ENCODE results near the gene SLC35G6.

The SLC35G6 gene

GRCh38 chr17:7463372-7463846 is 17.8 kb upstream of the SLC35G6 start:
- H3K27ac ChIP-seq: no peak overlapping the region
- TF ChIP-seq ZFX (IDR thresholded peaks at IDR 0.05) (no peak), CTCF (conservative IDR thresholded peaks at IDR 0.05) (no peak)

- TF ChIP-seq CTCF (conservative IDR thresholded peaks at IDR 0.05) (no peak), ZFX (IDR thresholded peaks at IDR 0.05) (no peak)
- H3K27ac ChIP-seq: no peak overlapping the region
Observed at GRCh38 chr17:7464081-7464480, 17.2 kb upstream of the SLC35G6 start.

- no peak overlapping the region for H3K27ac ChIP-seq
- TF ChIP-seq ZFX (IDR thresholded peaks at IDR 0.05) (no peak), CTCF (conservative IDR thresholded peaks at IDR 0.05) (no peak)
Observed at GRCh38 chr17:7465597-7466275, 15.5 kb upstream of the SLC35G6 start.

DNA sequence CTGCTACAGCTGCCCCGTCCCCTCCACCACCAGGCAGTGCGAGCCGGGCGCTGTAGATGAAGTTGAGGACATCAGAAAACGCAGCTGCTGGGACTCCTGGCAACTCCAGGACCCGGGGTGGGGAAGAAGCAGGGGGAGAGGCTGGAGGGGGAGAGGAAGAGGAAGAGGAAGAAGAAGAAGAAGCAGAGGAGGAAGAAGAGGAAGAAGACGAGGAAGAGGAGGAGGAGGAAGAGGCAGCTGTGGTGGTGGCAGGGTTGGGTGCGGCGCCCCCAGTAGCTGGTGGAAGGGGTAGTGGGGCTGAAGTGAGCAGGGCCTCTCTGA is 15.0 kb upstream of the SLC35G6 start:
- TF ChIP-seq CTCF (conservative IDR thresholded peaks at IDR 0.05) (no peak), ZFX (IDR thresholded peaks at IDR 0.05) (no peak)
- peak overlapping the region; percentile 40; the same call in 1 of the 2 replicates for H3K27ac ChIP-seq

DNA sequence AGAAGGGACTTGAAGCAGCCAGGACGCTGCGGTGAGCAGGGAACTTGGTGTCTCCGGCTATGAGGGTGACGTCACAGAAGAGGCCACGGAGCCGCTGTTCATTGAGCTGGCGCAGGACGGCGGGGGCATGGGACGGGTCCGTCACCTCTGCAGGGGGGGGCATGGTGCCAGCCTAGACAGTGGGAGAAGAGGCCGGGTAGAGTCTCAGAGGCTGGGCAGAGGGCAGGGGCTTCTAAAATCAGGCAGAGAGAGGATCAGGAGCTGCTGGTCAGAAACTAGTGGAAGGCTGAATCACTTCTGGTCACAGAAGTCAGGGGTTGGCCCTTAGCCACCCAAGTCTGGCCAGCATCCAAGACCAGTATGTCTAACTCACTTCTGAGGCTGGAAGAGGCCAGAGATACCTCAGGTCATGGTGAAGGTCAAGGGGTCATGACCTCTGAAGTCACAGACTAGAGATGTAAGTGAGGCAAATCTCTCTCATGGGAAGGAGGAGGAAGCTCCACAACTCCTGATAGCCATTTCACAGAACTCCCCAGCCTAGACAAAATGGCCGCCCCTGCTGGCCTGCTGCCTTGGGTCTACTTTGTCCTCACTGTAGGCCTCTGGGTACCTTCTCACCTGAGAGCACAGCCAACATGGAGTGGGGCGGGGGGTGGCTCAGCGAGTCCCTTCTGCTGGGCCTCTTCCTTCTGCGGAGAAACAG is 14.5 kb upstream of the SLC35G6 start:
- TF ChIP-seq CTCF (conservative IDR thresholded peaks at IDR 0.05): no peak
- TF ChIP-seq ZFX (IDR thresholded peaks at IDR 0.05): no peak
- peak overlapping the region; percentile 40 for H3K27ac ChIP-seq

DNA sequence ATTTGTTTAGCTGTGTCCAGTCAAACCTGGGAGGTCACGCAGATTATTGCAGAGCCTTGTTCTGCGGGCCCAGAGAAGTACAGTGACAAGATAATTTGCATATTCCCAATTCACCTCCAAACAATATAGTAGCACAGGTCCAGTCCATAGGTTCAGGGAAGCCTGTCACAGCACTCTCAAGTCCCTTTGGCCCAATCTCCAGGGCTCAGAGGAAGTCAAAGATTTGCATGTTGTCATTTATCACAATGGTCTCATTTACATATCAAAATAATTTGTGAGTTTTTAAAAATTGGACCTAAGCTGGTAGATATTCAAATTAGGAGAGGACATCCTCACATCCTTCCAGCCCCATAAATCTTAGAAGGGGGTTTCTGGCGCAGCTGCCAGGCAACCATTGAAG is 13.7 kb upstream of the SLC35G6 start:
- peak overlapping the region; percentile 40 for H3K27ac ChIP-seq
- no peak for TF ChIP-seq ZFX (IDR thresholded peaks at IDR 0.05)
- no peak for TF ChIP-seq CTCF (conservative IDR thresholded peaks at IDR 0.05)

- TF ChIP-seq ZFX (IDR thresholded peaks at IDR 0.05) (no peak), CTCF (conservative IDR thresholded peaks at IDR 0.05) (no peak)
- H3K27ac ChIP-seq: no peak overlapping the region
Observed at GRCh38 chr17:7468290-7468689, 13.0 kb upstream of the SLC35G6 start.
